K562 (cell line): Measurements from ENCODE around the gene FBXW2. TPM values are rescaled to one million over a fixed set of nuclear protein-coding genes. Genes with fewer than 3 reads are reported as not detected.
A peak's percentile ranks its signal among the peaks of the same experiment; 100 is the strongest.

Experiments
- CBX3 ChIP-seq, 2 experiments: IDR thresholded peaks; 1 replicate in 1 of 2; 2 replicates in 1 of 2; pipeline ENCODE4 v1.6.1; 2012; ENCODE audit warnings: inconsistent platforms in 2 of 2, low read length in 2 of 2, borderline replicate concordance in 1 of 2, control low read depth in 1 of 2
- GABPB1 ChIP-seq: sonication (generic); formaldehyde crosslinking; IDR thresholded peaks from 2 replicates; pipeline ENCODE4 v1.8.0; 2022; ENCODE audit warnings: mild to moderate bottlenecking, missing genetic modification reagents
- HDAC1 ChIP-seq, 2 experiments: fragments of 450-650 bp; IDR thresholded peaks; 2 replicates each; pipeline ENCODE4 v1.6.1; 2016 to 2017; ENCODE audit warnings: inconsistent platforms in 1 of 2, mild to moderate bottlenecking in 1 of 2, moderate library complexity in 1 of 2
- MTF1 ChIP-seq: fragments of 250-450 bp; sonication (Bioruptor Pico); IDR thresholded peaks from 2 replicates; pipeline ENCODE4 v1.9.0; 2021; ENCODE audit warnings: moderate library complexity, mild to moderate bottlenecking, inconsistent platforms, borderline replicate concordance
- NELFE ChIP-seq: IDR thresholded peaks from 2 replicates; pipeline ENCODE4 v1.6.1; 2011; ENCODE audit warnings: mild to moderate bottlenecking; ENCODE audit not compliant: insufficient read depth, insufficient read length
- TCF15 ChIP-seq: fragments of 250-450 bp; sonication (Bioruptor Pico); IDR thresholded peaks from 2 replicates; pipeline ENCODE4 v1.8.0; 2022; ENCODE audit warnings: moderate library complexity, mild to moderate bottlenecking, inconsistent platforms
- ZBTB40 ChIP-seq, 2 experiments: fragments of 450-650 bp in 1 of 2; sonication (generic) in 1 of 2; formaldehyde crosslinking in 1 of 2; IDR thresholded peaks; 2 replicates each; pipeline versions ENCODE4 v1.7.1 to v1.9.0; 2016 to 2022; ENCODE audit warnings: inconsistent platforms in 1 of 2, mild to moderate bottlenecking in 1 of 2, missing genetic modification reagents in 1 of 2
- ZNF212 ChIP-seq: fragments of 450-650 bp; formaldehyde crosslinking; IDR thresholded peaks from 2 replicates; pipeline ENCODE4 v1.4.0; 2020; ENCODE audit warnings: mild to moderate bottlenecking
- ZNF431 ChIP-seq: sonication (generic); formaldehyde crosslinking; IDR thresholded peaks from 2 replicates; pipeline ENCODE4 v1.8.0; 2022; ENCODE audit warnings: mild to moderate bottlenecking, missing genetic modification reagents
- polyA plus RNA-seq, 8 experiments: library from polyadenylated mRNA; depleted of rRNA in 4 of 8; stranded (reverse) in 5 of 8; unstranded in 3 of 8; fragments of >200 nt; fragmentation: Nextera tagmentation in 2 of 8; fragmentation: Illumina TruSeq in 1 of 8; extraction: Ambion mirVana in 2 of 8; extraction: Trizol in 1 of 8; gene quantifications; 2 replicates each; pipeline versions ENCODE4 v1.2.1 to v1.2.3, GENCODE V29; 2011 to 2014; ENCODE audit warnings: inconsistent platforms in 1 of 8, missing spikeins in 1 of 8
- total RNA-seq, 7 experiments: library from RNA; depleted of rRNA in 6 of 7; stranded (reverse); fragments of >200 nt in 6 of 7; fragmentation: Illumina TruSeq in 2 of 7; extraction: Trizol in 2 of 7; gene quantifications; 2 replicates each; pipeline versions ENCODE4 v1.2.1 to v1.2.3, GENCODE V29; 2011 to 2021; ENCODE audit warnings: low replicate concordance in 1 of 7
- TF ChIP-seq, protein P1 (sequence below): sonication (generic); formaldehyde crosslinking; IDR thresholded peaks from 2 replicates; pipeline ENCODE4 v1.9.0; 2022; ENCODE audit warnings: mild to moderate bottlenecking, missing genetic modification reagents
- TF ChIP-seq, protein P2 (sequence below): fragments of 250-450 bp; sonication (Bioruptor Pico); IDR thresholded peaks from 2 replicates; pipeline ENCODE4 v1.4.0; 2020; ENCODE audit warnings: mild to moderate bottlenecking, moderate library complexity
- TF ChIP-seq, protein P3 (sequence below): fragments of 250-450 bp; sonication (Bioruptor Pico); IDR thresholded peaks from 2 replicates; pipeline ENCODE4 v1.8.0; 2021; ENCODE audit warnings: moderate library complexity, mild to moderate bottlenecking, inconsistent platforms

FBXW2 gene
- total and polyA plus RNA-seq, 9 of the 15 experiments (the other 6 are each of a cell fraction or from before 2014, with no cell fraction given), result 2.5 to 57.8 (median 28.1) TPM

DNA sequence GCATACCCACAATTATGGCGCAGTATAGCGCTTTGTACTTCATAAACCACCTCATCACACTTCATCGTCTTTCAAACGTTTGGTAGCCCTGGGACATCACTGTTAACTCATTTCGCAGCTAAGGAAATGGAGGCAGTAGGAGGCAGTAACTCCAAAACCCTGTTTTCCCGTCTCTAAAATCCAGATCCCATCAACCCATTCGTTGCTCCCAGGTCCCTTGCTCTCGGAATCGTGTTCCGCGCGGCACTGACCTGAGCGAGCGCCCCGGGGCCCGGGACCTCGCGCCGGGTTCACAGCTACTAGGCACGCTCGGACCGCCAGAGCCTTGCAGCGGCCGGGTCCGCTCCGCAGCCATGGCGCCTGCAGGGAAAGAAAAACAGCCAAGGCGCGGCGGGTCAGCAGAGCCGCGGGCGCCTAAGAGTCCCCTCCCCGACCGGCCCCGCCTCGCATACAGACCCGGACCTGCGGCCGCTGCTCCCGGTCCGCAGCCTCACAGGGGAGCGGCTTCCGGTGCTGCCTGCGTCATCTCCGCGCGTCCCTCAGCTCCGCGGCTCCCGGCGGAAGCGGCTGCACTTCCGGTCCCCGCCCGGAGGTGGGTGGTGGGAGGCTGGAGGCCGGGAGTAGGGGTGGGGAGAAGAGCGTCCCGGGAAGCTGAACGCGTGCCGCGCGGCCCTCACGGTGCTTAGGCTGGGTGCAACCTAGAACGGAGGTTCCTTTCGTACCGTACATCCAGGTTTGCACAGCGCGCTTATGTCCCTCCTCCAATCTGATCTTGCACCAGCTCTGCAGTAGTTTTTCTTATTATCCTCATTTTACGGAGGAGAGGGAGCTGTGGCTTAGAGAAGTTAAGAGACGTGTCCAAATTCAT, at the start of gene FBXW2 (continued):
- TF ChIP-seq, protein P1, sequence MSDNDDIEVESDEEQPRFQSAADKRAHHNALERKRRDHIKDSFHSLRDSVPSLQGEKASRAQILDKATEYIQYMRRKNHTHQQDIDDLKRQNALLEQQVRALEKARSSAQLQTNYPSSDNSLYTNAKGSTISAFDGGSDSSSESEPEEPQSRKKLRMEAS (CRISPR knock-in tag), result peak; percentile 88
- TF ChIP-seq, protein P2, sequence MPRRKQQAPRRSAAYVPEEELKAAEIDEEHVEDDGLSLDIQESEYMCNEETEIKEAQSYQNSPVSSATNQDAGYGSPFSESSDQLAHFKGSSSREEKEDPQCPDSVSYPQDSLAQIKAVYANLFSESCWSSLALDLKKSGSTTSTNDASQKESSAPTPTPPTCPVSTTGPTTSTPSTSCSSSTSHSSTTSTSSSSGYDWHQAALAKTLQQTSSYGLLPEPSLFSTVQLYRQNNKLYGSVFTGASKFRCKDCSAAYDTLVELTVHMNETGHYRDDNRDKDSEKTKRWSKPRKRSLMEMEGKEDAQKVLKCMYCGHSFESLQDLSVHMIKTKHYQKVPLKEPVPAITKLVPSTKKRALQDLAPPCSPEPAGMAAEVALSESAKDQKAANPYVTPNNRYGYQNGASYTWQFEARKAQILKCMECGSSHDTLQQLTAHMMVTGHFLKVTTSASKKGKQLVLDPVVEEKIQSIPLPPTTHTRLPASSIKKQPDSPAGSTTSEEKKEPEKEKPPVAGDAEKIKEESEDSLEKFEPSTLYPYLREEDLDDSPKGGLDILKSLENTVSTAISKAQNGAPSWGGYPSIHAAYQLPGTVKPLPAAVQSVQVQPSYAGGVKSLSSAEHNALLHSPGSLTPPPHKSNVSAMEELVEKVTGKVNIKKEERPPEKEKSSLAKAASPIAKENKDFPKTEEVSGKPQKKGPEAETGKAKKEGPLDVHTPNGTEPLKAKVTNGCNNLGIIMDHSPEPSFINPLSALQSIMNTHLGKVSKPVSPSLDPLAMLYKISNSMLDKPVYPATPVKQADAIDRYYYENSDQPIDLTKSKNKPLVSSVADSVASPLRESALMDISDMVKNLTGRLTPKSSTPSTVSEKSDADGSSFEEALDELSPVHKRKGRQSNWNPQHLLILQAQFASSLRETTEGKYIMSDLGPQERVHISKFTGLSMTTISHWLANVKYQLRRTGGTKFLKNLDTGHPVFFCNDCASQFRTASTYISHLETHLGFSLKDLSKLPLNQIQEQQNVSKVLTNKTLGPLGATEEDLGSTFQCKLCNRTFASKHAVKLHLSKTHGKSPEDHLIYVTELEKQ (CRISPR knock-in tag), result 0 out of 2 replicates have a peak, but pooled peaks have one; percentile 17
- TF ChIP-seq, protein P3, sequence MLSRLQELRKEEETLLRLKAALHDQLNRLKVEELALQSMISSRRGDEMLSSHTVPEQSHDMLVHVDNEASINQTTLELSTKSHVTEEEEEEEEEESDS, result no peak
- TF ChIP-seq TCF15 (CRISPR knock-in tag) (no peak; the same call in 1 of the 2 replicates), CBX3 (IDR thresholded peaks at IDR 0.05; ENCODE audit: borderline replicate concordance in 1 of 2, low read length in 2 of 2) (peak in 1 of 2 experiments; percentile 48; a peak in 1 of 3 replicates), ZNF431 (CRISPR knock-in tag) (peak; percentile 80), HDAC1 (IDR thresholded peaks at IDR 0.05) (peak in 1 of 2 experiments; percentile 89; a peak in 2 of 4 replicates), NELFE (peak; percentile 55), MTF1 (no peak), ZBTB40 (IDR thresholded peaks at IDR 0.05) (peak; percentile 99), ZBTB40 (CRISPR knock-in tag; IDR thresholded peaks at IDR 0.05) (no peak), ZNF212 (peak; percentile 90), GABPB1 (CRISPR knock-in tag) (peak; percentile 99)
